GM12878 (cell line): Measurements from ENCODE around the gene FAP. TPM values are rescaled to one million over a fixed set of nuclear protein-coding genes. Genes with fewer than 3 reads are reported as not detected.

ENCODE experiments used
- ATF2 ChIP-seq: IDR thresholded peaks from 2 replicates; pipeline ENCODE4 v1.6.1; 2012; ENCODE audit warnings: low read length, inconsistent platforms
- CEBPZ ChIP-seq: fragments of 150-350 bp; IDR thresholded peaks from 2 replicates; pipeline ENCODE4 v1.6.1; 2016; ENCODE audit warnings: low read depth, low read length
- CHD2 ChIP-seq: IDR thresholded peaks from 2 replicates; pipeline ENCODE4 v1.6.1; 2011; ENCODE audit warnings: low read depth, low read length, improper control_type of control experiment, borderline replicate concordance
- KAT2A ChIP-seq: conservative IDR thresholded peaks from 2 replicates; pipeline ENCODE4 v1.6.1; 2011; ENCODE audit warnings: low read depth, low read length; ENCODE audit not compliant: control insufficient read depth
- USF2 ChIP-seq: IDR thresholded peaks from 2 replicates; pipeline ENCODE4 v1.6.1; 2011; ENCODE audit warnings: low read depth, low read length, improper control_type of control experiment, borderline replicate concordance
- YY1 ChIP-seq: IDR thresholded peaks from 2 replicates; pipeline ENCODE4 v1.6.1; 2011; ENCODE audit warnings: low read depth, mild to moderate bottlenecking, low read length
- polyA plus RNA-seq, 11 experiments: library from polyadenylated mRNA; depleted of rRNA in 4 of 11; unstranded in 6 of 11; stranded (reverse) in 5 of 11; fragments of >200 nt; fragmentation: Nextera tagmentation in 4 of 11; fragmentation: Illumina TruSeq in 1 of 11; extraction: Ambion mirVana in 4 of 11; extraction: Trizol in 1 of 11; gene quantifications; 1 replicate in 1 of 11; 2 replicates in 10 of 11; pipeline versions ENCODE4 v1.2.1 to v1.2.3, GENCODE V29; 2011 to 2016; ENCODE audit warnings: inconsistent platforms in 2 of 11, missing spikeins in 2 of 11, low read depth in 1 of 11
- total RNA-seq, 4 experiments: library from RNA; depleted of rRNA in 3 of 4; stranded (reverse); fragments of >200 nt in 3 of 4; fragmentation: Illumina TruSeq in 1 of 4; extraction: Trizol in 1 of 4; gene quantifications; 2 replicates each; pipeline versions ENCODE4 v1.2.1 to v1.2.3, GENCODE V29; 2013 to 2021

Gene FAP
- total and polyA plus RNA-seq, 10 of the 15 experiments (the other 5 are each of a cell fraction or from before 2014, with no cell fraction given): 0.16 TPM; not detected in 9

- no peak for TF ChIP-seq CEBPZ
- TF ChIP-seq USF2: no peak
- no peak for TF ChIP-seq KAT2A
- no peak for TF ChIP-seq CHD2
- TF ChIP-seq YY1: no peak
- TF ChIP-seq ATF2: no peak
- TF ChIP-seq, all 136 proteins: peak for 0
These were observed 11.1 kb upstream of the FAP start (continued) for GRCh38 chr2:162254236-162254871.
